ENCODE results near the gene IL20RB. TPM values are rescaled to one million over a fixed set of nuclear protein-coding genes. Genes with fewer than 3 reads are reported as not detected.

The IL20RB gene
- total and polyA plus RNA-seq, 4 donors: 0.14 to 1.3 (median 0.33) TPM

DNA sequence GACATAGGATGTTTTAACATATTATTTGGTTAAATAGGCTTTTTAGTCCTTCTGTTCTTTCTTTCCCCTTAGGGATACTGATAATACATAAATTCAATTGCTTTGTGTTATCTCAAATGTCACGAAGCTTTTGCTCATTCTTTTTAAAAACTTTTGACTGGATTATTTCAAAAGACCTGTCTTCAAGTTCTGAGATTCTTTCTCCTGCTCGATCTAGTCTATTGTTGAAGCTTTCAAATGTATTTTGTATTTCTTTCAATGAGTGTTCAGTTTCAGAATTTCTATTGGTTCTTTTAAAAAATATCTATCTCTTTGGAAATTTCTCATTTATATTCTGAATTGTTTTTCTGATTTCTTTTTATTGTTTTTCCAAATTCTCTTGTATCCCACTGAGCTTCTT is 16.9 kb downstream of the IL20RB start:
- TF ChIP-seq, protein P1, sequence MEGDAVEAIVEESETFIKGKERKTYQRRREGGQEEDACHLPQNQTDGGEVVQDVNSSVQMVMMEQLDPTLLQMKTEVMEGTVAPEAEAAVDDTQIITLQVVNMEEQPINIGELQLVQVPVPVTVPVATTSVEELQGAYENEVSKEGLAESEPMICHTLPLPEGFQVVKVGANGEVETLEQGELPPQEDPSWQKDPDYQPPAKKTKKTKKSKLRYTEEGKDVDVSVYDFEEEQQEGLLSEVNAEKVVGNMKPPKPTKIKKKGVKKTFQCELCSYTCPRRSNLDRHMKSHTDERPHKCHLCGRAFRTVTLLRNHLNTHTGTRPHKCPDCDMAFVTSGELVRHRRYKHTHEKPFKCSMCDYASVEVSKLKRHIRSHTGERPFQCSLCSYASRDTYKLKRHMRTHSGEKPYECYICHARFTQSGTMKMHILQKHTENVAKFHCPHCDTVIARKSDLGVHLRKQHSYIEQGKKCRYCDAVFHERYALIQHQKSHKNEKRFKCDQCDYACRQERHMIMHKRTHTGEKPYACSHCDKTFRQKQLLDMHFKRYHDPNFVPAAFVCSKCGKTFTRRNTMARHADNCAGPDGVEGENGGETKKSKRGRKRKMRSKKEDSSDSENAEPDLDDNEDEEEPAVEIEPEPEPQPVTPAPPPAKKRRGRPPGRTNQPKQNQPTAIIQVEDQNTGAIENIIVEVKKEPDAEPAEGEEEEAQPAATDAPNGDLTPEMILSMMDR (IDR thresholded peaks at IDR 0.05; ENCODE audit: low read depth, low read length, missing input control): no peak
- TF ChIP-seq JUND (IDR thresholded peaks at IDR 0.05) (no peak), RXRA (IDR thresholded peaks at IDR 0.05) (no peak), SP1 (IDR thresholded peaks at IDR 0.05) (no peak), YY1 (IDR thresholded peaks at IDR 0.05) (no peak), ZBTB33 (IDR thresholded peaks at IDR 0.05) (no peak)
- Histone ChIP-seq H3K4me3 (ENCODE audit: low read depth in 1 of 3, low read length in 3 of 3) (no peak overlapping the region), H3K36me3 (ENCODE audit: control insufficient read depth in 4 of 4, insufficient read depth in 3 of 4, low read depth in 1 of 4, low read length in 3 of 4) (no peaks in the 10 kb centered on the region), H3K27ac (ENCODE audit: low read depth in 1 of 2, low read length in 2 of 2) (no peak overlapping the region), H3K27me3 (ENCODE audit: control insufficient read depth in 4 of 4, insufficient read depth in 4 of 4, low read length in 3 of 4) (no peaks in the 10 kb centered on the region), H3K9me3 (ENCODE audit: control insufficient read depth in 4 of 4, low read length in 3 of 4) (no peaks in the 10 kb centered on the region), H3K4me1 (ENCODE audit: control insufficient read depth in 4 of 4, insufficient read depth in 4 of 4, low read length in 3 of 4) (no peaks in the 10 kb centered on the region), H3K9ac (ENCODE audit: low read depth in 1 of 2, low read length in 2 of 2) (no peak overlapping the region)
- DNase-seq (ENCODE audit: low spot score): no peak
- WGBS: 45% methylated on average over 2 of the region's 2 CpGs

DNA sequence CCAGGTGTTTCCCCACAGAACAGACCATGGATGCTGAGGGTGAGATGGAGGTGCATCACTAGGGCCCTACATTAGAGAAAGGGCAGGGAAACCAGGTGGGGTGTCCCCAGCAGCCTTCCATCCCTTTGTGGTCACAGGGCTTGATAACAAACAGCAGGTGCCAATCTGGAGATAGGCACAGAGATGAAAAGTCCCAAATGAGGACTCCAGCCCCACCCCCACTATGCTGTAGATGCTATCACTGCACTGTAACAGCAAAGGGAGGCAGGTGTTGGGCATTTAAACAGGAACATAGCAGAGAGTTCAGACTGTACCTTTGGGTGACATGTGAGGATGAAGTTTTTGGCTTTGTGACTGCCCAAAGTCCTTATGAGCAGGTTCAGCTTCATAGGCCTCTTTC is 21.4 kb downstream of the IL20RB start:
- Histone ChIP-seq H3K27ac (ENCODE audit: low read depth in 1 of 2, low read length in 2 of 2) (no peak overlapping the region), H3K4me3 (ENCODE audit: low read depth in 1 of 3, low read length in 3 of 3) (no peak overlapping the region), H3K27me3 (ENCODE audit: control insufficient read depth in 4 of 4, insufficient read depth in 4 of 4, low read length in 3 of 4) (no peaks in the 10 kb centered on the region), H3K9me3 (ENCODE audit: control insufficient read depth in 4 of 4, low read length in 3 of 4) (no peaks in the 10 kb centered on the region), H3K36me3 (ENCODE audit: control insufficient read depth in 4 of 4, insufficient read depth in 3 of 4, low read depth in 1 of 4, low read length in 3 of 4) (no peaks in the 10 kb centered on the region), H3K9ac (ENCODE audit: low read depth in 1 of 2, low read length in 2 of 2) (no peak overlapping the region), H3K4me1 (ENCODE audit: control insufficient read depth in 4 of 4, insufficient read depth in 4 of 4, low read length in 3 of 4) (no peaks in the 10 kb centered on the region)
- no peak for DNase-seq (ENCODE audit: low spot score)
- TF ChIP-seq, protein P1 (IDR thresholded peaks at IDR 0.05; ENCODE audit: low read depth, low read length, missing input control): no peak
- no peak for TF ChIP-seq NR2F2 (IDR thresholded peaks at IDR 0.05)
- no peak for TF ChIP-seq TAF1 (conservative IDR thresholded peaks at IDR 0.05)
- TF ChIP-seq, protein P2, sequence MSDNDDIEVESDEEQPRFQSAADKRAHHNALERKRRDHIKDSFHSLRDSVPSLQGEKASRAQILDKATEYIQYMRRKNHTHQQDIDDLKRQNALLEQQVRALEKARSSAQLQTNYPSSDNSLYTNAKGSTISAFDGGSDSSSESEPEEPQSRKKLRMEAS (IDR thresholded peaks at IDR 0.05): no peak
- no peak for TF ChIP-seq EGR1 (IDR thresholded peaks at IDR 0.05; ENCODE audit: low read depth in 2 of 2)
- TF ChIP-seq GABPA (IDR thresholded peaks at IDR 0.05 in 1 of 2, conservative IDR thresholded peaks at IDR 0.05 in 1 of 2): no peak
- TF ChIP-seq JUND (IDR thresholded peaks at IDR 0.05): no peak
- no peak for TF ChIP-seq YY1 (IDR thresholded peaks at IDR 0.05)
- no peak for TF ChIP-seq RAD21 (IDR thresholded peaks at IDR 0.05)
- no peak for TF ChIP-seq HNF4G (IDR thresholded peaks at IDR 0.05)
- TF ChIP-seq HNF4A (conservative IDR thresholded peaks at IDR 0.05): no peak
- TF ChIP-seq RXRA (IDR thresholded peaks at IDR 0.05): no peak
- no peak for TF ChIP-seq ZBTB33 (IDR thresholded peaks at IDR 0.05)
